ENCODE results near the gene SPNS3.

SPNS3 gene

GRCh38 chr17:4476511-4477070, 42.9 kb downstream of the SPNS3 start:
- H3K27ac ChIP-seq: no peak overlapping the region
- DNase-seq (ENCODE audit: low spot score): no peak
- POLR2A ChIA-PET (ENCODE audit: low non-redundant PET): no interaction called here
- no peak for TF ChIP-seq CTCF (conservative IDR thresholded peaks at IDR 0.05; ENCODE audit: low read depth)
- CTCF ChIA-PET: interaction anchor here (1.0 kb wide), 1 partner anchor 55 kb away, joined by 8 read pairs; no protein-coding TSS in a partner anchor

DNA sequence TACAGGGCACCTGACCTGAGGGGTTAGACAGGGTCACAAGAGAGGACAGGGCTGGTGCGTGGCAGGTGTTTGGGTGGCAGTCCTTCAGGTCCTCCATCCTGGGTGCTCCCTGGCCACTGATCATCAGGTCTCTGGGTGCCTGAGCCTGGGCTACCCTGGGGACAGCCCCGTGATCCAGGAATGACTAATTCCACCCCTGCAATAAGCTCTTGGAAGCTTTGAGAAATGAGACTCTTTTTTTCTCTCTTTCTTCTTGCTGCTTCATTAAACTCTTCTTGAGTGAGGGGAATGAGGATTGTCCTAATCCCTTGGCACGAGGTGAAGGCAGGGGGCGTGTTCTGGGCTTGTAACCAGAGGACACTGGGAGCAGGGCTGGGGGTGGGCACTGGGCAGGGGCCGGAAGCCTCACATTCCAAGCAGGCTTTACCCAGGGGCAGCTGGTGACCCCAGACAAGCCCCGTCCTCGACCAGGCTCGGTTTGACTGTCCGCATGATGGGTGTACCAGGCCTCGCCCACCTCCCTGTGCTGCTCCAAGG, 43.6 kb downstream of the SPNS3 start:
- DNase-seq (ENCODE audit: low spot score): no peak
- no peak for TF ChIP-seq CTCF (conservative IDR thresholded peaks at IDR 0.05; ENCODE audit: low read depth)
- POLR2A ChIA-PET (ENCODE audit: low non-redundant PET): no interaction called here
- no peak overlapping the region for H3K27ac ChIP-seq
- CTCF ChIA-PET: no interaction called here

- no peak for DNase-seq (ENCODE audit: low spot score)
- ChIA-PET POLR2A (ENCODE audit: low non-redundant PET) (interaction anchor here (0.8 kb wide), 1 partner anchor 31 kb away, joined by 4 read pairs; no protein-coding TSS in a partner anchor), CTCF (interaction anchor here (0.5 kb wide), 1 partner anchor 23 kb away, joined by 4 read pairs; no protein-coding TSS in a partner anchor)
- TF ChIP-seq CTCF (conservative IDR thresholded peaks at IDR 0.05; ENCODE audit: low read depth): no peak
- no peak overlapping the region for H3K27ac ChIP-seq
Measured at GRCh38 chr17:4478318-4478830, 44.6 kb downstream of the SPNS3 start.

GRCh38 chr17:4479340-4479981, 45.7 kb downstream of the SPNS3 start:
- POLR2A ChIA-PET (ENCODE audit: low non-redundant PET): no interaction called here
- CTCF ChIA-PET: no interaction called here
- TF ChIP-seq CTCF (conservative IDR thresholded peaks at IDR 0.05; ENCODE audit: low read depth): no peak
- H3K27ac ChIP-seq: no peak overlapping the region
- DNase-seq (ENCODE audit: low spot score): no peak

GRCh38 chr17:4479982-4480751, 46.4 kb downstream of the SPNS3 start:
- no peak overlapping the region for H3K27ac ChIP-seq
- ChIA-PET POLR2A (ENCODE audit: low non-redundant PET) (no interaction called here), CTCF (no interaction called here)
- no peak for TF ChIP-seq CTCF (conservative IDR thresholded peaks at IDR 0.05; ENCODE audit: low read depth)
- DNase-seq (ENCODE audit: low spot score): no peak
